A549 (cell line): ENCODE measurements around the gene CHID1.

Experiments used
- CEBPB ChIP-seq, 2 experiments: fragments of >200 bp in 1 of 2; sonication (Bioruptor Twin) in 1 of 2; formaldehyde crosslinking in 1 of 2; IDR thresholded peaks; 2 replicates each; pipeline ENCODE4 v1.6.1; 2012 to 2016
- CHD2 ChIP-seq: fragments of 150-350 bp; IDR thresholded peaks from 2 replicates; pipeline ENCODE4 v1.6.1; 2014; ENCODE audit warnings: low read length; ENCODE audit not compliant: partially characterized antibody
- JUNB ChIP-seq: fragments of >200 bp; sonication (Bioruptor Twin); formaldehyde crosslinking; IDR thresholded peaks from 2 replicates; pipeline ENCODE4 v1.6.1; 2016
- MAFK ChIP-seq: fragments of 450-650 bp; IDR thresholded peaks from 2 replicates; pipeline ENCODE4 v1.6.1; 2014; ENCODE audit not compliant: partially characterized antibody
- POLR2A ChIP-seq: IDR thresholded peaks from 2 replicates; pipeline ENCODE4 v1.6.1; 2012; ENCODE audit warnings: mild to moderate bottlenecking, low read length
- RAD21 ChIP-seq, 2 experiments: fragments of >200 bp in 1 of 2; sonication (Bioruptor Twin) in 1 of 2; formaldehyde crosslinking in 1 of 2; IDR thresholded peaks in 1 of 2; conservative IDR thresholded peaks in 1 of 2; 2 replicates in 1 of 2; 3 replicates in 1 of 2; pipeline ENCODE4 v1.6.1; 2012 to 2018; ENCODE audit warnings: inconsistent platforms in 1 of 2
- RFX5 ChIP-seq: fragments of 450-650 bp; IDR thresholded peaks from 2 replicates; pipeline ENCODE4 v1.7.1; 2014; ENCODE audit warnings: antibody characterized with exemption, mild to moderate bottlenecking, moderate library complexity
- TF ChIP-seq, protein P1 (sequence below): IDR thresholded peaks from 2 replicates; pipeline ENCODE4 v1.6.1; 2012
- TF ChIP-seq, protein P2 (sequence below): fragments of >200 bp; sonication (Bioruptor Twin); formaldehyde crosslinking; IDR thresholded peaks from 3 replicates; pipeline ENCODE4 v1.5.1; 2016
- TF ChIP-seq, protein P3 (sequence below): fragments of 200-600 bp; sonication (generic); IDR thresholded peaks from 2 replicates; pipeline ENCODE4 v1.6.1; 2016; ENCODE audit warnings: antibody characterized with exemption, mild to moderate bottlenecking, moderate library complexity

DNA sequence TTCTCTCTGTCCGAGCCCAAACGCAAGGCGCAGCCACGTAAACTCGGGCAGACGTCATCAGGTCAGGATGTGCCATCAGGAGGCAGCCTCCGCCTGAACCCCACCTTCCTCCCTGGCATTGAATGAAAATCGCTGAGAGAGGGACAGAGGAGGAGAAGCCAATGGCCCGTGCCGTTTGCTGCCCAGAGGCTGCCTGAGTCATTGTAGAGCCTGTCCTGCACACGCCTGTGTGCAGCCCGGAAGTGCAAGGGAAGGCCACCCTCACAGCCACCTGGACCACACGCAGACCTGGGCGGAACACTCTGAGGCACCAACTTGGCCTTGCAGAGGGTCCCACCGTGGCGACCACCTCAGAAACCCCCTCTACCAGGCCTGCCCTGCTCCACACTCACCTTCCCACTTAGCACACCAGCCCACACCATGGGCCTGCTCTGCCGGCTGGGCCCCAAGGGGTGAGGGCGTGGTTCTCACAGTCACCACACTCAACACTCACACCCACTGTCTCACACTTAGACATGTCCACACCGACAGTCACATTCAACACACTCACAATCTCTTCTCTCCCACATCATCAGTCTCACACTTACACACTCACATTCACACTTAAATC lies 9.1 kb downstream of the CHID1 start:
- TF ChIP-seq, protein P1, sequence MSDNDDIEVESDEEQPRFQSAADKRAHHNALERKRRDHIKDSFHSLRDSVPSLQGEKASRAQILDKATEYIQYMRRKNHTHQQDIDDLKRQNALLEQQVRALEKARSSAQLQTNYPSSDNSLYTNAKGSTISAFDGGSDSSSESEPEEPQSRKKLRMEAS = no peak
- no peak for TF ChIP-seq MAFK
- TF ChIP-seq, protein P2, sequence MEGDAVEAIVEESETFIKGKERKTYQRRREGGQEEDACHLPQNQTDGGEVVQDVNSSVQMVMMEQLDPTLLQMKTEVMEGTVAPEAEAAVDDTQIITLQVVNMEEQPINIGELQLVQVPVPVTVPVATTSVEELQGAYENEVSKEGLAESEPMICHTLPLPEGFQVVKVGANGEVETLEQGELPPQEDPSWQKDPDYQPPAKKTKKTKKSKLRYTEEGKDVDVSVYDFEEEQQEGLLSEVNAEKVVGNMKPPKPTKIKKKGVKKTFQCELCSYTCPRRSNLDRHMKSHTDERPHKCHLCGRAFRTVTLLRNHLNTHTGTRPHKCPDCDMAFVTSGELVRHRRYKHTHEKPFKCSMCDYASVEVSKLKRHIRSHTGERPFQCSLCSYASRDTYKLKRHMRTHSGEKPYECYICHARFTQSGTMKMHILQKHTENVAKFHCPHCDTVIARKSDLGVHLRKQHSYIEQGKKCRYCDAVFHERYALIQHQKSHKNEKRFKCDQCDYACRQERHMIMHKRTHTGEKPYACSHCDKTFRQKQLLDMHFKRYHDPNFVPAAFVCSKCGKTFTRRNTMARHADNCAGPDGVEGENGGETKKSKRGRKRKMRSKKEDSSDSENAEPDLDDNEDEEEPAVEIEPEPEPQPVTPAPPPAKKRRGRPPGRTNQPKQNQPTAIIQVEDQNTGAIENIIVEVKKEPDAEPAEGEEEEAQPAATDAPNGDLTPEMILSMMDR = no peak
- no peak for TF ChIP-seq POLR2A
- no peak for TF ChIP-seq RFX5
- TF ChIP-seq JUNB = no peak
- TF ChIP-seq RAD21 (conservative IDR thresholded peaks at IDR 0.05 in 1 of 2, IDR thresholded peaks at IDR 0.05 in 1 of 2) = no peak
- TF ChIP-seq, protein P3, sequence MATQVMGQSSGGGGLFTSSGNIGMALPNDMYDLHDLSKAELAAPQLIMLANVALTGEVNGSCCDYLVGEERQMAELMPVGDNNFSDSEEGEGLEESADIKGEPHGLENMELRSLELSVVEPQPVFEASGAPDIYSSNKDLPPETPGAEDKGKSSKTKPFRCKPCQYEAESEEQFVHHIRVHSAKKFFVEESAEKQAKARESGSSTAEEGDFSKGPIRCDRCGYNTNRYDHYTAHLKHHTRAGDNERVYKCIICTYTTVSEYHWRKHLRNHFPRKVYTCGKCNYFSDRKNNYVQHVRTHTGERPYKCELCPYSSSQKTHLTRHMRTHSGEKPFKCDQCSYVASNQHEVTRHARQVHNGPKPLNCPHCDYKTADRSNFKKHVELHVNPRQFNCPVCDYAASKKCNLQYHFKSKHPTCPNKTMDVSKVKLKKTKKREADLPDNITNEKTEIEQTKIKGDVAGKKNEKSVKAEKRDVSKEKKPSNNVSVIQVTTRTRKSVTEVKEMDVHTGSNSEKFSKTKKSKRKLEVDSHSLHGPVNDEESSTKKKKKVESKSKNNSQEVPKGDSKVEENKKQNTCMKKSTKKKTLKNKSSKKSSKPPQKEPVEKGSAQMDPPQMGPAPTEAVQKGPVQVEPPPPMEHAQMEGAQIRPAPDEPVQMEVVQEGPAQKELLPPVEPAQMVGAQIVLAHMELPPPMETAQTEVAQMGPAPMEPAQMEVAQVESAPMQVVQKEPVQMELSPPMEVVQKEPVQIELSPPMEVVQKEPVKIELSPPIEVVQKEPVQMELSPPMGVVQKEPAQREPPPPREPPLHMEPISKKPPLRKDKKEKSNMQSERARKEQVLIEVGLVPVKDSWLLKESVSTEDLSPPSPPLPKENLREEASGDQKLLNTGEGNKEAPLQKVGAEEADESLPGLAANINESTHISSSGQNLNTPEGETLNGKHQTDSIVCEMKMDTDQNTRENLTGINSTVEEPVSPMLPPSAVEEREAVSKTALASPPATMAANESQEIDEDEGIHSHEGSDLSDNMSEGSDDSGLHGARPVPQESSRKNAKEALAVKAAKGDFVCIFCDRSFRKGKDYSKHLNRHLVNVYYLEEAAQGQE = no peak
- TF ChIP-seq CHD2 = no peak
- TF ChIP-seq CEBPB (IDR thresholded peaks at IDR 0.05) = no peak
